Measurements from ENCODE around the gene WSCD2.

Gene WSCD2

GRCh38 chr12:108094056-108094649, 34.9 kb upstream of the WSCD2 start:
- Histone ChIP-seq H3K4me3 (ENCODE audit: low read depth in 1 of 5, low read length in 5 of 5) (no peak overlapping the region), H3K4me1 (ENCODE audit: control insufficient read depth in 5 of 5, insufficient read depth in 5 of 5, low read length in 5 of 5) (peaks cover 0 to 3% (median 0%) of the 10 kb centered on the region in 5 donors), H3K27ac (ENCODE audit: low read depth, low read length) (no peak overlapping the region), H3K9me3 (ENCODE audit: control insufficient read depth in 5 of 5, low read length in 5 of 5) (no peaks in the 10 kb centered on the region), H3K36me3 (ENCODE audit: control insufficient read depth in 5 of 5, insufficient read depth in 5 of 5, low read length in 5 of 5) (no peaks in the 10 kb centered on the region), H3K27me3 (ENCODE audit: control insufficient read depth in 5 of 5, insufficient read depth in 4 of 5, low read length in 5 of 5) (peaks cover 5 to 27% (median 12%) of the 10 kb centered on the region in 5 donors), H3K9ac (ENCODE audit: low read length in 5 of 5) (no peak overlapping the region)

GRCh38 chr12:108097160-108097911, 31.8 kb upstream of the WSCD2 start:
- Histone ChIP-seq H3K4me1 (ENCODE audit: control insufficient read depth in 5 of 5, insufficient read depth in 5 of 5, low read length in 5 of 5) (peaks cover 0 to 3% (median 0%) of the 10 kb centered on the region in 5 donors), H3K4me3 (ENCODE audit: low read depth in 1 of 5, low read length in 5 of 5) (no peak overlapping the region), H3K27me3 (ENCODE audit: control insufficient read depth in 5 of 5, insufficient read depth in 4 of 5, low read length in 5 of 5) (peaks cover 6 to 21% (median 10%) of the 10 kb centered on the region in 5 donors), H3K9ac (ENCODE audit: low read length in 5 of 5) (no peak overlapping the region), H3K36me3 (ENCODE audit: control insufficient read depth in 5 of 5, insufficient read depth in 5 of 5, low read length in 5 of 5) (no peaks in the 10 kb centered on the region), H3K27ac (ENCODE audit: low read depth, low read length) (no peak overlapping the region), H3K9me3 (ENCODE audit: control insufficient read depth in 5 of 5, low read length in 5 of 5) (no peaks in the 10 kb centered on the region)

- Histone ChIP-seq H3K36me3 (ENCODE audit: control insufficient read depth in 5 of 5, insufficient read depth in 5 of 5, low read length in 5 of 5) (no peaks in the 10 kb centered on the region), H3K9me3 (ENCODE audit: control insufficient read depth in 5 of 5, low read length in 5 of 5) (no peaks in the 10 kb centered on the region), H3K4me1 (ENCODE audit: control insufficient read depth in 5 of 5, insufficient read depth in 5 of 5, low read length in 5 of 5) (peaks cover 0 to 3% (median 0%) of the 10 kb centered on the region in 5 donors), H3K27me3 (ENCODE audit: control insufficient read depth in 5 of 5, insufficient read depth in 4 of 5, low read length in 5 of 5) (peaks cover 5 to 16% (median 10%) of the 10 kb centered on the region in 5 donors), H3K4me3 (ENCODE audit: low read depth in 1 of 5, low read length in 5 of 5) (no peak overlapping the region), H3K9ac (ENCODE audit: low read length in 5 of 5) (no peak overlapping the region), H3K27ac (ENCODE audit: low read depth, low read length) (no peak overlapping the region)
These were observed 30.7 kb upstream of the WSCD2 start for GRCh38 chr12:108098374-108098773.

GRCh38 chr12:108099073-108099472, 30.0 kb upstream of the WSCD2 start:
- no peak overlapping the region for H3K27ac ChIP-seq (ENCODE audit: low read depth, low read length)
- peaks cover 0 to 2% (median 0%) of the 10 kb centered on the region in 5 donors for H3K9me3 ChIP-seq (ENCODE audit: control insufficient read depth in 5 of 5, low read length in 5 of 5)
- no peak overlapping the region for H3K4me3 ChIP-seq (ENCODE audit: low read depth in 1 of 5, low read length in 5 of 5)
- H3K4me1 ChIP-seq (ENCODE audit: control insufficient read depth in 5 of 5, insufficient read depth in 5 of 5, low read length in 5 of 5) = peaks cover 0 to 3% (median 0%) of the 10 kb centered on the region in 5 donors
- H3K36me3 ChIP-seq (ENCODE audit: control insufficient read depth in 5 of 5, insufficient read depth in 5 of 5, low read length in 5 of 5) = no peaks in the 10 kb centered on the region
- H3K27me3 ChIP-seq (ENCODE audit: control insufficient read depth in 5 of 5, insufficient read depth in 4 of 5, low read length in 5 of 5) = peaks cover 5 to 13% (median 6%) of the 10 kb centered on the region in 5 donors
- no peak overlapping the region for H3K9ac ChIP-seq (ENCODE audit: low read length in 5 of 5)

GRCh38 chr12:108099778-108100489, 29.2 kb upstream of the WSCD2 start:
- H3K9me3 ChIP-seq (ENCODE audit: control insufficient read depth in 5 of 5, low read length in 5 of 5) = peaks cover 0 to 2% (median 0%) of the 10 kb centered on the region in 5 donors
- no peak overlapping the region for H3K9ac ChIP-seq (ENCODE audit: low read length in 5 of 5)
- peaks cover 5 to 11% (median 6%) of the 10 kb centered on the region in 5 donors for H3K27me3 ChIP-seq (ENCODE audit: control insufficient read depth in 5 of 5, insufficient read depth in 4 of 5, low read length in 5 of 5)
- no peak overlapping the region for H3K27ac ChIP-seq (ENCODE audit: low read depth, low read length)
- H3K36me3 ChIP-seq (ENCODE audit: control insufficient read depth in 5 of 5, insufficient read depth in 5 of 5, low read length in 5 of 5) = no peaks in the 10 kb centered on the region
- no peak overlapping the region for H3K4me3 ChIP-seq (ENCODE audit: low read depth in 1 of 5, low read length in 5 of 5)
- H3K4me1 ChIP-seq (ENCODE audit: control insufficient read depth in 5 of 5, insufficient read depth in 5 of 5, low read length in 5 of 5) = peaks cover 0 to 3% (median 0%) of the 10 kb centered on the region in 5 donors

- H3K9ac ChIP-seq (ENCODE audit: low read length in 5 of 5) = no peak overlapping the region
- peaks cover 0 to 1% (median 0%) of the 10 kb centered on the region in 5 donors for H3K4me1 ChIP-seq (ENCODE audit: control insufficient read depth in 5 of 5, insufficient read depth in 5 of 5, low read length in 5 of 5)
- no peaks in the 10 kb centered on the region for H3K36me3 ChIP-seq (ENCODE audit: control insufficient read depth in 5 of 5, insufficient read depth in 5 of 5, low read length in 5 of 5)
- H3K9me3 ChIP-seq (ENCODE audit: control insufficient read depth in 5 of 5, low read length in 5 of 5) = peaks cover 0 to 2% (median 0%) of the 10 kb centered on the region in 5 donors
- H3K27me3 ChIP-seq (ENCODE audit: control insufficient read depth in 5 of 5, insufficient read depth in 4 of 5, low read length in 5 of 5) = peaks cover 5 to 11% (median 6%) of the 10 kb centered on the region in 5 donors
- no peak overlapping the region for H3K27ac ChIP-seq (ENCODE audit: low read depth, low read length)
- H3K4me3 ChIP-seq (ENCODE audit: low read depth in 1 of 5, low read length in 5 of 5) = no peak overlapping the region
These were observed 27.4 kb upstream of the WSCD2 start for GRCh38 chr12:108101605-108102175.

GRCh38 chr12:108102363-108102762, 26.7 kb upstream of the WSCD2 start:
- Histone ChIP-seq H3K36me3 (ENCODE audit: control insufficient read depth in 5 of 5, insufficient read depth in 5 of 5, low read length in 5 of 5) (no peaks in the 10 kb centered on the region), H3K9ac (ENCODE audit: low read length in 5 of 5) (no peak overlapping the region), H3K4me3 (ENCODE audit: low read depth in 1 of 5, low read length in 5 of 5) (no peak overlapping the region), H3K27ac (ENCODE audit: low read depth, low read length) (no peak overlapping the region), H3K27me3 (ENCODE audit: control insufficient read depth in 5 of 5, insufficient read depth in 4 of 5, low read length in 5 of 5) (peaks cover 5 to 11% (median 6%) of the 10 kb centered on the region in 5 donors), H3K4me1 (ENCODE audit: control insufficient read depth in 5 of 5, insufficient read depth in 5 of 5, low read length in 5 of 5) (no peaks in the 10 kb centered on the region), H3K9me3 (ENCODE audit: control insufficient read depth in 5 of 5, low read length in 5 of 5) (peaks cover 0 to 2% (median 0%) of the 10 kb centered on the region in 5 donors)

- H3K9ac ChIP-seq (ENCODE audit: low read length in 5 of 5) = no peak overlapping the region
- H3K36me3 ChIP-seq (ENCODE audit: control insufficient read depth in 5 of 5, insufficient read depth in 5 of 5, low read length in 5 of 5) = no peaks in the 10 kb centered on the region
- H3K27ac ChIP-seq (ENCODE audit: low read depth, low read length) = no peak overlapping the region
- H3K4me3 ChIP-seq (ENCODE audit: low read depth in 1 of 5, low read length in 5 of 5) = no peak overlapping the region
- H3K4me1 ChIP-seq (ENCODE audit: control insufficient read depth in 5 of 5, insufficient read depth in 5 of 5, low read length in 5 of 5) = no peaks in the 10 kb centered on the region
- H3K27me3 ChIP-seq (ENCODE audit: control insufficient read depth in 5 of 5, insufficient read depth in 4 of 5, low read length in 5 of 5) = peaks cover 4 to 9% (median 6%) of the 10 kb centered on the region in 5 donors
- H3K9me3 ChIP-seq (ENCODE audit: control insufficient read depth in 5 of 5, low read length in 5 of 5) = peaks cover 0 to 2% (median 0%) of the 10 kb centered on the region in 5 donors
These were observed 26.0 kb upstream of the WSCD2 start for GRCh38 chr12:108103087-108103486.

GRCh38 chr12:108103517-108103916, 25.6 kb upstream of the WSCD2 start:
- Histone ChIP-seq H3K4me3 (ENCODE audit: low read depth in 1 of 5, low read length in 5 of 5) (no peak overlapping the region), H3K9me3 (ENCODE audit: control insufficient read depth in 5 of 5, low read length in 5 of 5) (peaks cover 0 to 2% (median 0%) of the 10 kb centered on the region in 5 donors), H3K4me1 (ENCODE audit: control insufficient read depth in 5 of 5, insufficient read depth in 5 of 5, low read length in 5 of 5) (no peaks in the 10 kb centered on the region), H3K27ac (ENCODE audit: low read depth, low read length) (no peak overlapping the region), H3K9ac (ENCODE audit: low read length in 5 of 5) (no peak overlapping the region), H3K27me3 (ENCODE audit: control insufficient read depth in 5 of 5, insufficient read depth in 4 of 5, low read length in 5 of 5) (peaks cover 0 to 7% (median 4%) of the 10 kb centered on the region in 5 donors), H3K36me3 (ENCODE audit: control insufficient read depth in 5 of 5, insufficient read depth in 5 of 5, low read length in 5 of 5) (no peaks in the 10 kb centered on the region)

Data from subcutaneous abdominal adipose tissue (tissue), 5 donors.